Activated B cell treated with CpG ODN at 0.5 μM for 24 hours (primary cell): Measurements from ENCODE around the gene NID1. TPM values are rescaled to one million over a fixed set of nuclear protein-coding genes. Genes with fewer than 3 reads are reported as not detected.
"Not testable (repeated sequence)": the region's sequence is repeated elsewhere in the genome, so short reads cannot be mapped to it uniquely, and the experiment has no call there.

ENCODE experiments used
- ATAC-seq: fragments of 200-7000 bp; cut with Tn5 transposase; one replicate; pipeline ENCODE4 v1.10.0; 2021; ENCODE audit warnings: low read depth, mild to moderate bottlenecking, moderate library complexity
- CTCF ChIA-PET: fragments of 350-600 bp; sonication (Branson Sonifier 250); formaldehyde crosslinking; loops from one replicate; lab custom pipeline; 2021; ENCODE audit warnings: antibody characterized with exemption; lab: Charles Lee
- POLR2A ChIA-PET: fragments of 350-600 bp; sonication (Branson Sonifier 250); formaldehyde crosslinking; loops from one replicate; lab custom pipeline; 2021; ENCODE audit warnings: antibody characterized with exemption; lab: Charles Lee
- DNase-seq: peaks from one replicate; pipeline ENCODE4 v3.0.0; 2022
- H3K27ac Mint-ChIP-seq: one replicate; pipeline ENCODE4 v1.8.0; 2020; ENCODE audit warnings: mixed read lengths
- H3K27me3 Mint-ChIP-seq: one replicate; pipeline ENCODE4 v1.8.0; 2021; ENCODE audit warnings: mixed read lengths
- H3K36me3 Mint-ChIP-seq: one replicate; pipeline ENCODE4 v1.8.0; 2021; ENCODE audit warnings: low read depth, mixed read lengths
- H3K4me1 Mint-ChIP-seq: one replicate; pipeline ENCODE4 v1.8.0; 2021; ENCODE audit warnings: mixed read lengths
- H3K4me3 Mint-ChIP-seq: one replicate; pipeline ENCODE4 v1.8.0; 2020; ENCODE audit warnings: mild to moderate bottlenecking, mixed read lengths
- H3K9me3 Mint-ChIP-seq: one replicate; pipeline ENCODE4 v1.8.0; 2020; ENCODE audit warnings: mixed read lengths
- CTCF ChIP-seq: fragments of 200-600 bp; IDR thresholded peaks from one replicate; pipeline ENCODE4 v1.8.0; 2022; ENCODE audit warnings: antibody characterized with exemption, mild to moderate bottlenecking
- intact Hi-C: fragments of 100-400 bp; cut with micrococcal nuclease; formaldehyde crosslinking; loops from one replicate; pipeline ENCODE4 v1.15.1; 2024
- total RNA-seq: library from RNA; stranded (reverse); gene quantifications from 2 replicates; pipeline ENCODE4 v1.2.3, GENCODE V29; 2022

Gene NID1
- total RNA-seq, 1 donor from 2014 or later, result 0.04 TPM

GRCh38 chr1:236011641-236012040 is 53.2 kb downstream of the NID1 start:
- ATAC-seq, result no peak
- no peaks in the 10 kb centered on the region for H3K4me1 Mint-ChIP-seq
- H3K36me3 Mint-ChIP-seq, result no peaks in the 10 kb centered on the region
- ChIA-PET CTCF (no interaction called here), POLR2A (interaction anchor here (0.7 kb wide), 1 partner anchor 169 kb away, joined by 7 read pairs; no protein-coding TSS in a partner anchor)
- H3K9me3 Mint-ChIP-seq, result no peaks in the 10 kb centered on the region
- H3K27me3 Mint-ChIP-seq, result no peaks in the 10 kb centered on the region
- TF ChIP-seq CTCF, result no peak
- intact Hi-C loops, result no loop called here
- H3K27ac Mint-ChIP-seq, result no peak overlapping the region
- H3K4me3 Mint-ChIP-seq, result no peak overlapping the region
- DNase-seq, result no peak

- H3K4me1 Mint-ChIP-seq, result no peaks in the 10 kb centered on the region
- POLR2A ChIA-PET, result no interaction called here
Measured at GRCh38 chr1:236010443-236010842, 54.4 kb downstream of the NID1 start.

GRCh38 chr1:236009857-236010256 is 55.0 kb downstream of the NID1 start:
- no peaks in the 10 kb centered on the region for H3K36me3 Mint-ChIP-seq
- DNase-seq (no peak), ATAC-seq (no peak)
- no peak for TF ChIP-seq CTCF
- H3K27ac Mint-ChIP-seq, result no peak overlapping the region
- H3K4me3 Mint-ChIP-seq, result no peak overlapping the region
- no peaks in the 10 kb centered on the region for H3K9me3 Mint-ChIP-seq
- ChIA-PET CTCF (no interaction called here), POLR2A (no interaction called here)
- no peaks in the 10 kb centered on the region for H3K4me1 Mint-ChIP-seq
- no peaks in the 10 kb centered on the region for H3K27me3 Mint-ChIP-seq
- intact Hi-C loops, result no loop called here

More at GRCh38 chr1:236010443-236010842, 54.4 kb downstream of the NID1 start:
- no peaks in the 10 kb centered on the region for H3K27me3 Mint-ChIP-seq
- CTCF ChIA-PET, result interaction anchor here (1.2 kb wide), 1 partner anchor 38 kb away, joined by 3 read pairs; no protein-coding TSS in a partner anchor
- no peaks in the 10 kb centered on the region for H3K36me3 Mint-ChIP-seq
- TF ChIP-seq CTCF, result no peak
- H3K9me3 Mint-ChIP-seq, result no peaks in the 10 kb centered on the region
- H3K27ac Mint-ChIP-seq, result no peak overlapping the region
- DNase-seq (no peak), ATAC-seq (no peak)
- no peak overlapping the region for H3K4me3 Mint-ChIP-seq
- intact Hi-C loops, result no loop called here

GRCh38 chr1:236009191-236009590 is 55.7 kb downstream of the NID1 start:
- H3K27me3 Mint-ChIP-seq, result no peaks in the 10 kb centered on the region
- DNase-seq (no peak), ATAC-seq (no peak)
- no peaks in the 10 kb centered on the region for H3K4me1 Mint-ChIP-seq
- H3K4me3 Mint-ChIP-seq, result no peak overlapping the region
- POLR2A ChIA-PET, result no interaction called here
- CTCF ChIA-PET, result no interaction called here
- no peak for TF ChIP-seq CTCF
- H3K36me3 Mint-ChIP-seq, result no peaks in the 10 kb centered on the region
- H3K27ac Mint-ChIP-seq, result no peak overlapping the region
- intact Hi-C loops, result no loop called here
- no peaks in the 10 kb centered on the region for H3K9me3 Mint-ChIP-seq

GRCh38 chr1:236007781-236008180 is 57.1 kb downstream of the NID1 start:
- ATAC-seq (no peak), DNase-seq (no peak)
- no peaks in the 10 kb centered on the region for H3K9me3 Mint-ChIP-seq
- H3K36me3 Mint-ChIP-seq, result no peaks in the 10 kb centered on the region
- no peaks in the 10 kb centered on the region for H3K27me3 Mint-ChIP-seq
- no peak overlapping the region for H3K27ac Mint-ChIP-seq
- no peaks in the 10 kb centered on the region for H3K4me1 Mint-ChIP-seq
- POLR2A ChIA-PET, result no interaction called here
- no peak for TF ChIP-seq CTCF
- intact Hi-C loops, result no loop called here
- no peak overlapping the region for H3K4me3 Mint-ChIP-seq
- CTCF ChIA-PET, result no interaction called here

- H3K4me3 Mint-ChIP-seq, POLR2A ChIA-PET, H3K36me3 Mint-ChIP-seq, intact Hi-C loops, H3K27ac Mint-ChIP-seq, H3K9me3 Mint-ChIP-seq, DNase-seq, ATAC-seq, H3K27me3 Mint-ChIP-seq, CTCF ChIA-PET: not testable (repeated sequence)
- peaks cover 15% of the 10 kb centered on the region for H3K4me1 Mint-ChIP-seq
Measured at GRCh38 chr1:236003058-236003457, 61.8 kb downstream of the NID1 start.
